ENCODE data around the gene STRADA.
A peak's percentile ranks its signal among the peaks of the same experiment; 100 is the strongest.

The STRADA gene

DNA sequence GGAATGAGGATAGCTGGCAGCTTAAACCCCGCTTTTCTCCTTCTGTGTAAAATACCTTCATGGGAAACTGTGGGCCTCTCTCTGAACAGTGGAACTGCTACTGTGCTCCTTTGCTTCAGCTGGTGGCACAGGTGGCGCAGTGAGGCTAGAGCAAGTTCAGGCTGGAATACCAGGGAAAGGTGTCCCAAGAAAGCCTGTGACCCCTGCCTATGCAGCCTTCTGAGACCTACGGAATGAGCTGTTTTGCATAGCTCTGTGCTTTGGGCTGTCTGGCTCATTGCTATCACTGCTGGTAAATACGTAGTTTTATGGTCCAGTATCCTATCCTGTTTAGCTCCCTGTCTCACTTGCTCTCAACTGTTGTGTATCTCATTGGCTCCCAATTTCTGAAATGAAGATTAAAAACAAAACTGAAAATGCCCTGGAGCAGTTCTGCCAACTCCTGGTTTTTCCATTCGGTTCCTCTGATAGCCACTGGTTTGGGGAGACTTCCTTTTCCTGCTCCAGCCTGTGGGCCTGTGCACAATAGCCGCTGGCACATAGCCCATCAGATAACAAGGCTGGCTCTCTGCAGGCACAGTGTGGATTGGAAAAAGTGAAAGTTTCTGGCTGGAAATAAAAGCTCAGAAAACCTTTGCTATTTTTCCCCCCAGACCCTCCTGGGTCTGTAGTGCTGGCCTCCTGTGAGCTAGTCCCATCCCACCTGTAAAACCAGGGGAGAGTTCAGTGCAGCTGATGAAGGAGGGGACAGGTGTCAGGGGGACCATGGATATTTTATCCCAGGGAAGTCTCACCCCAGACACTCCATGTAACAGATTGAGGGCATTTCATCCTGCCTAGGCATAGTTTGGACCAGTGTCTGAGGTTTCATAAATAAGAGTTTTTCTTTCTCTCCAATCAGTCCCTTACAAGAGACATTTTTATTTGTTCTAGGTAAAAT, 65.7 kb downstream of the STRADA start:
- in situ Hi-C loops (cut with MboI; ENCODE audit: low sequenced_read_pairs): no loop called here
- H3K4me1 ChIP-seq: peaks cover 10% of the 10 kb centered on the region
- DNase-seq (ENCODE audit: low spot score in 2 of 2): peak; percentile 55 to 83
- no peaks in the 10 kb centered on the region for H3K27me3 ChIP-seq (ENCODE audit: low read depth)
- H3K4me3 ChIP-seq: no peak overlapping the region
- H3K36me3 ChIP-seq (replicated peaks): no peaks in the 10 kb centered on the region; the same call in 1 of the 2 replicates
- no peaks in the 10 kb centered on the region for H3K9me3 ChIP-seq

DNA sequence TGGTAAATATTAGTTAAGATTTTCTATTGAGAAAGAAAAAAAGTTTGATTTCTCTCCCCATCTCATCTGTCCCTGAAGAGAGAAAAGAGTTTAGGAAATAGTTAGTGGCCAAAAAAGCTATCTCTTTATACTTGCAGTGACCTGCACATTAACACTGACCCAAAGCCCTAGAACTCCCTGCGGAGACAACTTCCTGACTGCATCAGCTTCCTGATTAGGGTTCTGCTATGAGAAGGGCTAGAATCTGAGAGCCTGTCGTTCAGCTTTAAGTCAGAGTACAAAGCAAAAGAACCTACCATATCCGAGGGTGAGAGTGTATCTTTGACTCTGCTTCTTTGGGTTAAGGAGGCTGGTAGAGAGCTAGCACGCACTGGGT, 66.4 kb downstream of the STRADA start:
- no peak for DNase-seq (ENCODE audit: low spot score in 2 of 2)
- peaks cover 10% of the 10 kb centered on the region for H3K4me1 ChIP-seq
- H3K36me3 ChIP-seq (replicated peaks): no peaks in the 10 kb centered on the region; the same call in 1 of the 2 replicates
- no peaks in the 10 kb centered on the region for H3K9me3 ChIP-seq
- no peaks in the 10 kb centered on the region for H3K27me3 ChIP-seq (ENCODE audit: low read depth)
- H3K4me3 ChIP-seq: no peak overlapping the region
- in situ Hi-C loops (cut with MboI; ENCODE audit: low sequenced_read_pairs): no loop called here

DNA sequence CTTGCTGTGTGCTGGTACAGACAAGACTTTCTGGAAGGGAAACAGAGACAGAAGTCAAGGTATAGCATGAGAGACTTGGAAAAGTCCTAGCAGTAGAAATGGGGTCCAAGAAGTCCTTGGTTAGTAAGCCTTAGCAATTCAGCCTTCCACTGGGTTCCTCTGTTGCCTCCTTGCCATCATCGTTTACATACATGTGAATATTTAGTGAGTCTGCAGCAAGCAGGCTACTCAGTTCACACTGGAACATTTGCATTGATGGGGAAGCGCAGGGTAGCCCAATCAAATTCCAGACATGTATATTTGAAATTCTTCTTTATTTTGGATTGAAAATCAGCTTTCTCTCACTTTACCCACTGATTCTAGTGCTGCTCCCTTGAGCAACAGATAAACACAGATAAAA, 68.7 kb downstream of the STRADA start:
- H3K4me1 ChIP-seq: peaks cover 10% of the 10 kb centered on the region
- no peaks in the 10 kb centered on the region for H3K9me3 ChIP-seq
- in situ Hi-C loops (cut with MboI; ENCODE audit: low sequenced_read_pairs): no loop called here
- DNase-seq (ENCODE audit: low spot score in 2 of 2): no peak
- H3K4me3 ChIP-seq: no peak overlapping the region
- no peaks in the 10 kb centered on the region for H3K27me3 ChIP-seq (ENCODE audit: low read depth)
- no peaks in the 10 kb centered on the region; the same call in 1 of the 2 replicates for H3K36me3 ChIP-seq (replicated peaks)

DNA sequence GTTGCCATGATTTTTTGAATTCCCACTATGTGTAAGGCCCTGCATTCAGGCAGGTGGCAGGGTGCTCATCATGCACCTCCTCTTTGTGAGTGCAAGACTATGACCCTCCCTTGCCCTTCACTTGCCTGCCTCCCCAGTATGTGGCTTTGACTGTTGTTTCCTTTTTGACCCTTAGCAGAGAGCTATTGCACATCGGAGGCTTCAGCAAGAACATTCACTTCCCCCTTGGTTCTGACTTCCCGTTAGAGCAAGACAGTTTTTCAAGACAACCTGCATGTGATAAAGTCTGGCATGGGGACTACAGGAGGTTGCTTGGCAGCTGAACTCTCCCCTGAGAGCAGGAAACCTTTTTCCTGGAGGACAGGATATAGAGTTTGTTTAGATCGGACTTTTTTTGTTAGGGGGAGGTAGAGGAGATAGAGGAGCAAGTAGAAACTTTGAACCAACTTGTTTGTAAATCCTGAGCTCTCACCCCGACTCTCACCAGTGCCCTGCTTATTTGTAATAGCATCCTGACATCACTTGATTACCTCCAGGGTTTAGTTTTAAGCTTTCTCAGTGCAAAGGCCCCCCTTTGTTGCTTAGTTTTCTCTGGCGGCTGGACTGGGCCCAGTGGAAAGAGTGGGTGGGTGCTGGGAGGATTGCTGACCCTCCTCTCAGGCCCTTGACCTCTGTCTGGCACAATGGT, 75.9 kb downstream of the STRADA start:
- no peaks in the 10 kb centered on the region for H3K27me3 ChIP-seq (ENCODE audit: low read depth)
- in situ Hi-C loops (cut with MboI; ENCODE audit: low sequenced_read_pairs): no loop called here
- H3K4me3 ChIP-seq: no peak overlapping the region
- no peaks in the 10 kb centered on the region; the same call in 1 of the 2 replicates for H3K36me3 ChIP-seq (replicated peaks)
- no peaks in the 10 kb centered on the region for H3K4me1 ChIP-seq
- DNase-seq (ENCODE audit: low spot score in 2 of 2): no peak
- H3K9me3 ChIP-seq: no peaks in the 10 kb centered on the region; the same call in 1 of the 2 replicates

DNA sequence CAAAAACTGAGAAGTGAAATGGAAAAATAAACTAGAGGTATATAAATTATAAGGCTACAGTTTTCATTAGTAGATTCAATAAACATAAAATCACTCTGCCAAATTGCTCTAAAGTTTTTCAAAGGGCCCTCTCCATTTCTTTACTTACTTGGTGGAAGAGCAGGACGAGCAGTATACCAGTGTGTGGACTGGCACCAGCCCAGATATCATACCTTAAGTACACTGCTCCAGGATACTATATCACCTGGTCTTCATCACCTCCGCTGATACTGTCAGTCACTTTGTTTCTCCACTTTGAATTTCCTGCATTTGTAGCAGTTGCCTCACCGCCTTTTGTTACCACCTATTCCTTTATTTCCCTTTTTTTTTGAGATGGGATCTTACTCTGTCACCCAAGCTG, 81.7 kb downstream of the STRADA start:
- no peak overlapping the region for H3K4me3 ChIP-seq
- in situ Hi-C loops (cut with MboI; ENCODE audit: low sequenced_read_pairs): no loop called here
- no peaks in the 10 kb centered on the region; the same call in none of the 2 replicates for H3K36me3 ChIP-seq (replicated peaks)
- DNase-seq (ENCODE audit: low spot score in 2 of 2): no peak
- H3K9me3 ChIP-seq: no peaks in the 10 kb centered on the region; the same call in 1 of the 2 replicates
- no peaks in the 10 kb centered on the region for H3K4me1 ChIP-seq
- H3K27me3 ChIP-seq (ENCODE audit: low read depth): no peaks in the 10 kb centered on the region

DNA sequence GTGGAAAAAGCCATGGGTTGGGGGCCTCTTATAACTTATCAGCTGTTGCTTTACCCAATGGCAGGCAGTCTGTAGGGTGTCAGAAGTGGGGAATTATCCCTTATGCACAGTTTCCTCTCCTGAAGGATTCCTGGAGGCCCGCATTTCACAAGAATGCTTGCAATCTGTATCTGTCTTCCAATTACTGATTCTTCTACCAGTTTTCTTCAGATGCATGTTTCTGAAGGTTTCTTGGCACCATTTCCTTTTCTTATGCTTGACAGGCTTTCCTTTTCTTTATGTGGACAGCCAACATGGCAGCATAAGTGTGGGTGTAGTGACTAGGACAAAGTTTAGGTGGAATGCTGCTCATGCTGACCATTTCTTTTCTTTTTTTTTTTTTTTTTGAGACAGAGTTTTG, 83.2 kb downstream of the STRADA start:
- no peak for DNase-seq (ENCODE audit: low spot score in 2 of 2)
- H3K36me3 ChIP-seq (replicated peaks): peaks cover 5% of the 10 kb centered on the region

DNA sequence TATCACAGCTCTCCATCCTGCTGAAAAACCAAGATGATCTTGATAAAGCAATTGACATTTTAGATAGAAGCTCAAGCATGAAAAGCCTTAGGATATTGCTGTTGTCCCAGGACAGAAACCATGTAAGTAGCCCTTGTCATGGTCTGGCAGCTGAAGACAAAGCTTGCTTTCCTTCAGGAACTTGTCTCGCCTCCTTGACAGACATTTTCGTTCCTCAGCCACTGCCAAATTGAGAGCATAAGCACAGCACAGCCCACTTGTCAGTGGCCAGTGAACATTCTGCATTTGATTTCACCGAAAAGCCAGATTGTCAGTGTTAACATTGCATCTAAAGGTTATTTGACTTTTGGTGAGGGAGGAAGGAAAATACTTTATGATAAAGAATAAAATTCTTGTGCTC, 83.8 kb downstream of the STRADA start:
- in situ Hi-C loops (cut with MboI; ENCODE audit: low sequenced_read_pairs): no loop called here
- Histone ChIP-seq H3K4me3 (no peak overlapping the region), H3K9me3 (no peaks in the 10 kb centered on the region; the same call in 1 of the 2 replicates), H3K27me3 (ENCODE audit: low read depth) (no peaks in the 10 kb centered on the region), H3K36me3 (replicated peaks) (peaks cover 9% of the 10 kb centered on the region), H3K4me1 (no peaks in the 10 kb centered on the region)
- no peak for DNase-seq (ENCODE audit: low spot score in 2 of 2)

More for the DNA sequence above, 83.2 kb downstream of the STRADA start:
- in situ Hi-C loops (cut with MboI; ENCODE audit: low sequenced_read_pairs): no loop called here
- H3K4me3 ChIP-seq: no peak overlapping the region
- H3K27me3 ChIP-seq (ENCODE audit: low read depth): no peaks in the 10 kb centered on the region
- H3K4me1 ChIP-seq: no peaks in the 10 kb centered on the region
- no peaks in the 10 kb centered on the region; the same call in 1 of the 2 replicates for H3K9me3 ChIP-seq

DNA sequence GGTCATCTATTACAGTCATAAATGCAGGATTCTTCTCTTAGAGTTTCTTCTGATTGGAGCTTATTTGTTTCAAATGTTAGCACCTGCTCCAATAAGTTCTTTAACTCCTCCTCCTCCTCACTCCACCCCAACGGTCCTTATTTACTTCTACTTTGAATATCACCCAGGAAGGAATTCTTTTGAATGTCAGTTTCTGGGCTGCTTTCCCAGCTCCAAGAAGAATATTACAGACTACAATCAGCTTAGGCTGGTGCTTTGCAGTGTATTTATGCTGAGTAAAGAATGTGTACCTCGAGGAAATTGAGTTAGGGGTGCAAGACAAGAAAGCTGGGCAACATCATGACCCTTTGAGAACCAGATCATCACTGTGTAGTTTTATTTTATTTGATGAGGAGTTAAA, 88.5 kb downstream of the STRADA start:
- H3K9me3 ChIP-seq: no peaks in the 10 kb centered on the region
- no peaks in the 10 kb centered on the region for H3K27me3 ChIP-seq (ENCODE audit: low read depth)
- no peak overlapping the region for H3K4me3 ChIP-seq
- peaks cover 15% of the 10 kb centered on the region for H3K36me3 ChIP-seq (replicated peaks)
- in situ Hi-C loops (cut with MboI; ENCODE audit: low sequenced_read_pairs): no loop called here
- H3K4me1 ChIP-seq: peaks cover 2% of the 10 kb centered on the region
- no peak for DNase-seq (ENCODE audit: low spot score in 2 of 2)
